Liver (tissue), 9 donors: ENCODE results near the gene VPS26C. TPM values are rescaled to one million over a fixed set of nuclear protein-coding genes. Genes with fewer than 3 reads are reported as not detected.

Source experiments
- DNase-seq: peaks from one replicate; pipeline ENCODE4 v3.0.0-alpha.2; 2017; ENCODE audit warnings: low spot score
- H3K27ac ChIP-seq, 2 donors: one replicate each; pipeline ENCODE4 v1.7.0; 2013; ENCODE audit warnings: inconsistent platforms in 2 of 2, low read length in 2 of 2, control low read depth in 1 of 2, low read depth in 1 of 2, mild to moderate bottlenecking in 1 of 2
- H3K27me3 ChIP-seq, 4 donors: one replicate each; pipeline versions ENCODE4 v1.6.1 to v1.7.0; 2013; ENCODE audit warnings: low read length in 3 of 4, inconsistent platforms in 1 of 4, mild to moderate bottlenecking in 1 of 4, moderate library complexity in 1 of 4; ENCODE audit not compliant: control insufficient read depth in 4 of 4, insufficient read depth in 4 of 4
- H3K36me3 ChIP-seq, 4 donors: one replicate each; pipeline versions ENCODE4 v1.6.1 to v1.7.0; 2013; ENCODE audit warnings: low read length in 3 of 4, mild to moderate bottlenecking in 3 of 4, low read depth in 1 of 4, moderate library complexity in 1 of 4; ENCODE audit not compliant: control insufficient read depth in 4 of 4, insufficient read depth in 3 of 4
- H3K4me1 ChIP-seq, 4 donors: one replicate each; pipeline versions ENCODE4 v1.6.1 to v1.7.0; 2013; ENCODE audit warnings: low read length in 3 of 4, mild to moderate bottlenecking in 3 of 4, moderate library complexity in 1 of 4; ENCODE audit not compliant: control insufficient read depth in 4 of 4, insufficient read depth in 4 of 4
- H3K4me3 ChIP-seq, 3 donors: one replicate each; pipeline versions ENCODE4 v1.6.1 to v1.7.0; 2013; ENCODE audit warnings: low read length in 3 of 3, control low read depth in 1 of 3, low read depth in 1 of 3, mild to moderate bottlenecking in 1 of 3
- H3K9ac ChIP-seq, 2 donors: one replicate each; pipeline ENCODE4 v1.7.0; 2013; ENCODE audit warnings: low read length in 2 of 2, mild to moderate bottlenecking in 2 of 2, moderate library complexity in 2 of 2, control low read depth in 1 of 2, low read depth in 1 of 2
- H3K9me3 ChIP-seq, 4 donors: one replicate each; pipeline versions ENCODE4 v1.6.1 to v1.7.0; 2013; ENCODE audit warnings: low read length in 3 of 4; ENCODE audit not compliant: control insufficient read depth in 4 of 4
- ATF3 ChIP-seq: IDR thresholded peaks from 2 replicates; pipeline ENCODE4 v1.6.1; 2016; ENCODE audit warnings: antibody characterized with exemption
- FOXA1 ChIP-seq: IDR thresholded peaks from 2 replicates; pipeline ENCODE4 v1.6.1; 2016; ENCODE audit warnings: antibody characterized with exemption
- FOXA2 ChIP-seq: IDR thresholded peaks from 2 replicates; pipeline ENCODE4 v1.6.1; 2016; ENCODE audit warnings: antibody characterized with exemption
- GABPA ChIP-seq, 2 donors: IDR thresholded peaks in 1 of 2; conservative IDR thresholded peaks in 1 of 2; 2 replicates each; pipeline ENCODE4 v1.6.1; 2016; ENCODE audit warnings: antibody characterized with exemption in 2 of 2, mild to moderate bottlenecking in 1 of 2, moderate library complexity in 1 of 2
- HNF4A ChIP-seq, 2 donors: conservative IDR thresholded peaks; 2 replicates each; pipeline ENCODE4 v1.6.1; 2016; ENCODE audit warnings: antibody characterized with exemption in 2 of 2, mild to moderate bottlenecking in 2 of 2
- JUND ChIP-seq, 2 donors: IDR thresholded peaks; 2 replicates each; pipeline ENCODE4 v1.6.1; 2016; ENCODE audit warnings: antibody characterized with exemption in 2 of 2
- NR2F2 ChIP-seq: IDR thresholded peaks from 2 replicates; pipeline ENCODE4 v1.6.1; 2016; ENCODE audit warnings: antibody characterized with exemption
- RAD21 ChIP-seq, 2 donors: IDR thresholded peaks; 2 replicates each; pipeline ENCODE4 v1.6.1; 2016; ENCODE audit warnings: antibody characterized with exemption in 2 of 2, mild to moderate bottlenecking in 2 of 2
- SP1 ChIP-seq: IDR thresholded peaks from 2 replicates; pipeline ENCODE4 v1.6.1; 2018; ENCODE audit warnings: antibody characterized with exemption, mild to moderate bottlenecking
- TAF1 ChIP-seq: conservative IDR thresholded peaks from 2 replicates; pipeline ENCODE4 v1.6.1; 2016; ENCODE audit warnings: antibody characterized with exemption, mild to moderate bottlenecking
- WGBS: extraction: QIAGEN DNeasy Blood & Tissue Kit; methylation state at CpG from one replicate; pipeline ENCODE4 v1.1.7; 2013; 5-methylcytosine and 5-hydroxymethylcytosine counted together
- polyA plus RNA-seq, 2 donors: library from polyadenylated mRNA; stranded (reverse) in 1 of 2; unstranded in 1 of 2; fragments of 200-250 nt in 1 of 2; fragments of >200 nt in 1 of 2; fragmentation: Nextera tagmentation in 1 of 2; extraction: Ambion mirVana in 1 of 2; gene quantifications; one replicate each; pipeline versions ENCODE4 v1.2.1 to v1.2.3, GENCODE V29; 2013 to 2015
- total RNA-seq, 2 donors: library from RNA; depleted of rRNA; stranded (reverse); fragments of >200 nt; gene quantifications; one replicate each; pipeline ENCODE4 v1.2.3, GENCODE V29; 2014
- TF ChIP-seq, protein P1 (sequence below): fragments of 150-350 bp; IDR thresholded peaks from 2 replicates; pipeline ENCODE4 v1.5.1; 2017; ENCODE audit warnings: improper control_type of control experiment, low read depth, low read length; ENCODE audit not compliant: missing input control
- TF ChIP-seq, protein P2 (sequence below): IDR thresholded peaks from 2 replicates; pipeline ENCODE4 v1.6.1; 2016; ENCODE audit warnings: antibody characterized with exemption
- donor health status: healthy.
- donor health status: healthy.
- donor health status: healthy.
- donor health status: healthy.
- donor health status: healthy.

VPS26C gene
- total and polyA plus RNA-seq, 4 donors, result 16.3 to 37.7 (median 22.8) TPM

DNA sequence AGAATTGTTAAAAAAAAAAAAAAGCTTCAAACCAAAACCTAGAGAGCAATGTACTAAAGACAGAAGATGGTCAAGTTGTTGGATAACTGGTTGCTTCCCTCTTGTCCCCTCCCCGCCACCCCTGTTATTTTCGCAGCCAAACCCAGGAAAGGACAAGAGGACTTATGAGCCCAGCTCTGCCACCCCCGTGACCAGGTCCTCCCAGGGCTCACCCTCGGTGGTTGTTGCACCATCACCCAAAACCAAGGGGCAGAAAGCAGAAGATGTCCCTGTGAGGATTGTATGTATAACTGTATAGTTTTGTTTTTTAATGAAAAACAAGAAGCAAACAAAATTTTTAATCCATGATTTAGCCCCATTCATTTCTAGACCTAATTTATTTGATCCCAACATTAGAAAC, 69.4 kb downstream of the VPS26C start:
- 94% methylated on average over 4 of the region's 4 CpGs for WGBS
- no peak overlapping the region for H3K27ac ChIP-seq
- no peaks in the 10 kb centered on the region for H3K27me3 ChIP-seq
- H3K4me1 ChIP-seq, result no peaks in the 10 kb centered on the region
- H3K4me3 ChIP-seq, result no peak overlapping the region
- H3K9ac ChIP-seq, result no peak overlapping the region
- TF ChIP-seq, protein P1, sequence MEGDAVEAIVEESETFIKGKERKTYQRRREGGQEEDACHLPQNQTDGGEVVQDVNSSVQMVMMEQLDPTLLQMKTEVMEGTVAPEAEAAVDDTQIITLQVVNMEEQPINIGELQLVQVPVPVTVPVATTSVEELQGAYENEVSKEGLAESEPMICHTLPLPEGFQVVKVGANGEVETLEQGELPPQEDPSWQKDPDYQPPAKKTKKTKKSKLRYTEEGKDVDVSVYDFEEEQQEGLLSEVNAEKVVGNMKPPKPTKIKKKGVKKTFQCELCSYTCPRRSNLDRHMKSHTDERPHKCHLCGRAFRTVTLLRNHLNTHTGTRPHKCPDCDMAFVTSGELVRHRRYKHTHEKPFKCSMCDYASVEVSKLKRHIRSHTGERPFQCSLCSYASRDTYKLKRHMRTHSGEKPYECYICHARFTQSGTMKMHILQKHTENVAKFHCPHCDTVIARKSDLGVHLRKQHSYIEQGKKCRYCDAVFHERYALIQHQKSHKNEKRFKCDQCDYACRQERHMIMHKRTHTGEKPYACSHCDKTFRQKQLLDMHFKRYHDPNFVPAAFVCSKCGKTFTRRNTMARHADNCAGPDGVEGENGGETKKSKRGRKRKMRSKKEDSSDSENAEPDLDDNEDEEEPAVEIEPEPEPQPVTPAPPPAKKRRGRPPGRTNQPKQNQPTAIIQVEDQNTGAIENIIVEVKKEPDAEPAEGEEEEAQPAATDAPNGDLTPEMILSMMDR, result no peak
- no peak for TF ChIP-seq SP1
- TF ChIP-seq, protein P2, sequence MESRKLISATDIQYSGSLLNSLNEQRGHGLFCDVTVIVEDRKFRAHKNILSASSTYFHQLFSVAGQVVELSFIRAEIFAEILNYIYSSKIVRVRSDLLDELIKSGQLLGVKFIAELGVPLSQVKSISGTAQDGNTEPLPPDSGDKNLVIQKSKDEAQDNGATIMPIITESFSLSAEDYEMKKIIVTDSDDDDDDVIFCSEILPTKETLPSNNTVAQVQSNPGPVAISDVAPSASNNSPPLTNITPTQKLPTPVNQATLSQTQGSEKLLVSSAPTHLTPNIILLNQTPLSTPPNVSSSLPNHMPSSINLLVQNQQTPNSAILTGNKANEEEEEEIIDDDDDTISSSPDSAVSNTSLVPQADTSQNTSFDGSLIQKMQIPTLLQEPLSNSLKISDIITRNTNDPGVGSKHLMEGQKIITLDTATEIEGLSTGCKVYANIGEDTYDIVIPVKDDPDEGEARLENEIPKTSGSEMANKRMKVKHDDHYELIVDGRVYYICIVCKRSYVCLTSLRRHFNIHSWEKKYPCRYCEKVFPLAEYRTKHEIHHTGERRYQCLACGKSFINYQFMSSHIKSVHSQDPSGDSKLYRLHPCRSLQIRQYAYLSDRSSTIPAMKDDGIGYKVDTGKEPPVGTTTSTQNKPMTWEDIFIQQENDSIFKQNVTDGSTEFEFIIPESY, result no peak
- no peak for TF ChIP-seq FOXA2
- TF ChIP-seq NR2F2, result no peak
- no peak for TF ChIP-seq TAF1
- no peak for TF ChIP-seq HNF4A (conservative IDR thresholded peaks at IDR 0.05)
- TF ChIP-seq ATF3, result no peak
- TF ChIP-seq GABPA (IDR thresholded peaks at IDR 0.05 in 1 of 2, conservative IDR thresholded peaks at IDR 0.05 in 1 of 2), result no peak
- no peak for TF ChIP-seq RAD21 (IDR thresholded peaks at IDR 0.05)
- TF ChIP-seq JUND (IDR thresholded peaks at IDR 0.05), result no peak
- no peak for DNase-seq
- H3K36me3 ChIP-seq, result peaks cover 6 to 62% (median 41%) of the 10 kb centered on the region in 4 donors
- no peaks in the 10 kb centered on the region for H3K9me3 ChIP-seq

- WGBS, result 93% methylated on average over 8 of the region's 8 CpGs
- TF ChIP-seq FOXA1, result no peak
- peaks cover 6 to 58% (median 37%) of the 10 kb centered on the region in 4 donors for H3K36me3 ChIP-seq
These were observed 70.3 kb downstream of the VPS26C start for GRCh38 chr21:37196847-37197246.

DNA sequence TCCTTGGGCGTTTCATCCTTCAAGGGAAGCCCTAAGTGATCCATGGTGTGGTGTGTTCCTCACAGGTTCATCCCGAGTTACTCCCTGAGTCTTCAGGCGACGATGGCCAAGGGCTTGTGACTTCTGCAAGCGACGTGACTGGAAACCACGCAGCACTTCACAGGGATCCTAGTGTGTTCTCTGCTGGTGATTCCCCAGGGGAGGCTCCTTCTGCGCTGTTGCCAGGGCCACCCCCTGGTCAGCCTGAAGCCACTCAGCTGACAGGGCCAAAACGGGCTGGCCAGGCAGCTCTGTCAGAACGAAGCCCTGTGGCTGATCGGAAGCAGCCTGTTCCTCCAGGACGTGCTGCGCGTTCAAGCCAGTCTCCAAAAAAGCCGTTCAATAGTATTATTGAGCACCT, 71.5 kb downstream of the VPS26C start:
- Histone ChIP-seq H3K4me3 (no peak overlapping the region), H3K4me1 (no peaks in the 10 kb centered on the region), H3K36me3 (peaks cover 3 to 48% (median 29%) of the 10 kb centered on the region in 4 donors), H3K27me3 (no peaks in the 10 kb centered on the region), H3K27ac (no peak overlapping the region), H3K9ac (no peak overlapping the region), H3K9me3 (no peaks in the 10 kb centered on the region)
- DNase-seq, result no peak
- TF ChIP-seq TAF1 (no peak), NR2F2 (no peak)
- 89% methylated on average over 15 of the region's 15 CpGs for WGBS

More at GRCh38 chr21:37196847-37197246, 70.3 kb downstream of the VPS26C start:
- Histone ChIP-seq H3K4me3 (no peak overlapping the region), H3K9me3 (no peaks in the 10 kb centered on the region), H3K9ac (no peak overlapping the region), H3K4me1 (no peaks in the 10 kb centered on the region), H3K27ac (no peak overlapping the region), H3K27me3 (no peaks in the 10 kb centered on the region)
- no peak for DNase-seq
